Osteoblast (primary cell): ENCODE measurements around the gene DTX2. TPM values are rescaled to one million over a fixed set of nuclear protein-coding genes. Genes with fewer than 3 reads are reported as not detected.
"Not testable (repeated sequence)": the region's sequence is repeated elsewhere in the genome, so short reads cannot be mapped to it uniquely, and the experiment has no call there.

Experiments used
- DNase-seq: peaks from one replicate; pipeline ENCODE4 v3.0.0; 2011; ENCODE audit warnings: low spot score, mixed read lengths; ENCODE audit not compliant: insufficient read length; ENCODE audit errors: missing footprints
- H2AFZ ChIP-seq: 2 replicates; pipeline ENCODE4 v1.6.0; 2011; ENCODE audit warnings: mild to moderate bottlenecking, low read length
- H3K27ac ChIP-seq: 2 replicates; pipeline ENCODE4 v1.5.1; 2011; ENCODE audit warnings: mild to moderate bottlenecking, low read depth, low read length, moderate library complexity
- H3K27me3 ChIP-seq: 2 replicates; pipeline ENCODE4 v1.6.0; 2012; ENCODE audit warnings: mild to moderate bottlenecking, control low read depth, inconsistent platforms, low read length, moderate library complexity; ENCODE audit not compliant: insufficient read depth
- H3K36me3 ChIP-seq: 2 replicates; pipeline ENCODE4 v1.5.1; 2011; ENCODE audit warnings: mild to moderate bottlenecking, low read length, control low read depth, moderate library complexity; ENCODE audit not compliant: insufficient read depth
- H3K4me1 ChIP-seq: 2 replicates; pipeline ENCODE4 v1.5.1; 2011; ENCODE audit warnings: mild to moderate bottlenecking, low read length, control low read depth, moderate library complexity; ENCODE audit not compliant: insufficient read depth
- H3K4me2 ChIP-seq: 2 replicates; pipeline ENCODE4 v1.6.0; 2011; ENCODE audit warnings: mild to moderate bottlenecking, low read length; ENCODE audit not compliant: insufficient read depth
- H3K4me3 ChIP-seq: fragments of 200-600 bp; sonication (generic); 3 replicates; pipeline ENCODE4 v1.5.1; 2012; ENCODE audit warnings: mild to moderate bottlenecking, low read length, inconsistent platforms; ENCODE audit not compliant: insufficient read depth
- H3K79me2 ChIP-seq: 2 replicates; pipeline ENCODE4 v1.6.0; 2012; ENCODE audit warnings: mild to moderate bottlenecking, low read length, control low read depth, inconsistent platforms; ENCODE audit not compliant: insufficient read depth
- H3K9me3 ChIP-seq: 2 replicates; pipeline ENCODE4 v1.5.1; 2011; ENCODE audit warnings: low read depth, low read length, control low read depth
- H4K20me1 ChIP-seq: 2 replicates; pipeline ENCODE4 v1.6.0; 2012; ENCODE audit warnings: mild to moderate bottlenecking, low read length, control low read depth; ENCODE audit not compliant: insufficient read depth
- CTCF ChIP-seq: IDR thresholded peaks from 2 replicates; pipeline ENCODE4 v1.5.1; 2011; ENCODE audit warnings: mild to moderate bottlenecking, low read depth, low read length, moderate library complexity; ENCODE audit errors: extremely low read depth
- total RNA-seq: library from RNA; depleted of rRNA; stranded (reverse); fragments of >200 nt; gene quantifications from 2 replicates; pipeline ENCODE4 v1.2.3, GENCODE V29; 2012

DTX2 gene
- total RNA-seq = 11.5 and 14.5 TPM in 2 replicates

- not testable (repeated sequence) for H2AFZ ChIP-seq, H3K4me2 ChIP-seq, H3K9me3 ChIP-seq
Measured at GRCh38 chr7:76461464-76462101, at the start of gene DTX2. TSS of gene DTX2 (plus strand) at chr7:76461709. CDS start at chr7:76480510, 18,801 bp downstream.

GRCh38 chr7:76412249-76412648, 49.3 kb upstream of the DTX2 start:
- H3K27me3 ChIP-seq = no peaks in the 10 kb centered on the region
- peak; percentile 4 for DNase-seq
- no peaks in the 10 kb centered on the region for H3K9me3 ChIP-seq
- H3K79me2 ChIP-seq = no peaks in the 10 kb centered on the region
- H3K4me2 ChIP-seq = no peak overlapping the region
- no peak overlapping the region for H3K27ac ChIP-seq
- no peaks in the 10 kb centered on the region for H4K20me1 ChIP-seq
- H3K4me1 ChIP-seq = no peaks in the 10 kb centered on the region
- no peaks in the 10 kb centered on the region for H3K36me3 ChIP-seq
- TF ChIP-seq CTCF = no peak
- H3K4me3 ChIP-seq = no peak overlapping the region
- H2AFZ ChIP-seq = no peak overlapping the region

More at GRCh38 chr7:76461464-76462101, at the start of gene DTX2:
- H3K27ac ChIP-seq, H3K27me3 ChIP-seq, H3K36me3 ChIP-seq, H3K4me1 ChIP-seq, H4K20me1 ChIP-seq, H3K79me2 ChIP-seq, DNase-seq: not testable (repeated sequence)
- H3K4me3 ChIP-seq = peak within 1 kb of the TSS; percentile 63

- H3K79me2 ChIP-seq, H3K4me1 ChIP-seq, DNase-seq, H3K27me3 ChIP-seq, H3K27ac ChIP-seq, H2AFZ ChIP-seq, H3K4me3 ChIP-seq, H3K9me3 ChIP-seq, H4K20me1 ChIP-seq, H3K4me2 ChIP-seq, H3K36me3 ChIP-seq: not testable (repeated sequence)
Measured at GRCh38 chr7:76417654-76418310, 43.7 kb upstream of the DTX2 start.

GRCh38 chr7:76421097-76421496, 40.4 kb upstream of the DTX2 start:
- not testable (repeated sequence) for H3K9me3 ChIP-seq, H3K4me2 ChIP-seq, H4K20me1 ChIP-seq, H3K79me2 ChIP-seq, H3K4me3 ChIP-seq, H3K36me3 ChIP-seq, H3K27me3 ChIP-seq, H2AFZ ChIP-seq
- peak; percentile 79 for DNase-seq
- Histone ChIP-seq H3K27ac (peak overlapping the region; percentile 75), H3K4me1 (peaks cover 18% of the 10 kb centered on the region)

- Histone ChIP-seq H3K9me3 (no peaks in the 10 kb centered on the region), H3K27me3 (no peaks in the 10 kb centered on the region), H4K20me1 (no peaks in the 10 kb centered on the region), H3K4me2 (no peak overlapping the region), H3K4me1 (peaks cover 18% of the 10 kb centered on the region), H2AFZ (no peak overlapping the region), H3K79me2 (no peaks in the 10 kb centered on the region), H3K4me3 (no peak overlapping the region), H3K36me3 (no peaks in the 10 kb centered on the region), H3K27ac (peak overlapping the region; percentile 27)
- DNase-seq = peak; percentile 43
- no peak for TF ChIP-seq CTCF
Measured at GRCh38 chr7:76423666-76424412, 37.7 kb upstream of the DTX2 start.
